ENCODE measurements around the gene DDX11.
"Not testable (repeated sequence)": the region's sequence is repeated elsewhere in the genome, so short reads cannot be mapped to it uniquely, and the experiment has no call there.

DDX11 gene

GRCh38 chr12:31124158-31124557 lies 50.5 kb downstream of the DDX11 start:
- DNase-seq (ENCODE audit: low spot score) = not testable (repeated sequence)

- DNase-seq (ENCODE audit: low spot score) = not testable (repeated sequence)
These were observed 51.5 kb downstream of the DDX11 start for GRCh38 chr12:31125171-31125570.

GRCh38 chr12:31127209-31127848 lies 53.7 kb downstream of the DDX11 start:
- DNase-seq (ENCODE audit: low spot score) = not testable (repeated sequence)

- DNase-seq (ENCODE audit: low spot score) = not testable (repeated sequence)
These were observed 62.9 kb downstream of the DDX11 start for GRCh38 chr12:31136581-31136980.

GRCh38 chr12:31144768-31145167 lies 71.1 kb downstream of the DDX11 start:
- not testable (repeated sequence) for DNase-seq (ENCODE audit: low spot score)

- DNase-seq (ENCODE audit: low spot score) = not testable (repeated sequence)
These were observed 71.6 kb downstream of the DDX11 start for GRCh38 chr12:31145296-31145695.

- not testable (repeated sequence) for DNase-seq (ENCODE audit: low spot score)
These were observed 73.8 kb downstream of the DDX11 start for GRCh38 chr12:31147415-31147814.

GRCh38 chr12:31150766-31151165 lies 77.1 kb downstream of the DDX11 start:
- DNase-seq (ENCODE audit: low spot score) = not testable (repeated sequence)

Data from CD4-positive, alpha-beta T cell treated with Interleukin-2 at 100 ng/mL for 4 hours (primary cell).